Subcutaneous adipose tissue (tissue), 4 donors: ENCODE measurements around the gene CXXC1. TPM values are rescaled to one million over a fixed set of nuclear protein-coding genes. Genes with fewer than 3 reads are reported as not detected.

Experiments used
- total RNA-seq, 4 donors: library from RNA; depleted of rRNA; stranded (reverse); fragments of >200 nt; gene quantifications; one replicate each; pipeline ENCODE4 v1.1.0, GENCODE V29; 2016
- TF ChIP-seq, protein P1 (sequence below): fragments of 450-650 bp; IDR thresholded peaks from one replicate; pipeline ENCODE4 v1.5.1; 2016; ENCODE audit warnings: low read depth, mild to moderate bottlenecking, control low read depth, antibody characterized with exemption, moderate library complexity

CXXC1 gene
- total RNA-seq, 4 donors from 2014 or later: 33.6 to 85.9 (median 42.8) TPM

DNA sequence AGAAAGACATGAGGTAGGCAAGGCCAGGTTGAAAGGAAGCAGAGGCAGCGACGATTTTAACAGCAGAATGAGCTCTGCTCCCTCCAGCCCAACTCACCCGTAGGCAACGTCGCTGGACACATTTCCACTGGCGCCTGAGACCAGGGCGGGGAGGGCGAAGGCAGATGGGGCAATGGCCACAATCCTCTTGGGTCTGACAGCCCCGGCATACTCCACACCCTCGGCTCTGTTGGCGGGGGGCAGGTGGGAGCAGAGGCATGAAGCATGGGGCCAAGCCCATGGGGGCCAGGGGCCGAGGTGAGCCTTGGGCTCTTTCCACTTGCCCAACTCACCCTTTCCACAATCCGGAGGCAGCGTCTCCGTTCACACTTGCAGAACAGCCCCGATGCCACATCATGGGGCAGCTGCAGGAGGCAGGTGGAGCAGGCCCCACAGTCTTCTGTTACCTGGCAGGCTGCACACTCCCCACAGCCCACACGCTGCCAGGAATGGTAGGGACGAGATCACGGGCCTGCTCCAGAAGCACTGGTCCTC, 11.9 kb downstream of the CXXC1 start:
- TF ChIP-seq, protein P1, sequence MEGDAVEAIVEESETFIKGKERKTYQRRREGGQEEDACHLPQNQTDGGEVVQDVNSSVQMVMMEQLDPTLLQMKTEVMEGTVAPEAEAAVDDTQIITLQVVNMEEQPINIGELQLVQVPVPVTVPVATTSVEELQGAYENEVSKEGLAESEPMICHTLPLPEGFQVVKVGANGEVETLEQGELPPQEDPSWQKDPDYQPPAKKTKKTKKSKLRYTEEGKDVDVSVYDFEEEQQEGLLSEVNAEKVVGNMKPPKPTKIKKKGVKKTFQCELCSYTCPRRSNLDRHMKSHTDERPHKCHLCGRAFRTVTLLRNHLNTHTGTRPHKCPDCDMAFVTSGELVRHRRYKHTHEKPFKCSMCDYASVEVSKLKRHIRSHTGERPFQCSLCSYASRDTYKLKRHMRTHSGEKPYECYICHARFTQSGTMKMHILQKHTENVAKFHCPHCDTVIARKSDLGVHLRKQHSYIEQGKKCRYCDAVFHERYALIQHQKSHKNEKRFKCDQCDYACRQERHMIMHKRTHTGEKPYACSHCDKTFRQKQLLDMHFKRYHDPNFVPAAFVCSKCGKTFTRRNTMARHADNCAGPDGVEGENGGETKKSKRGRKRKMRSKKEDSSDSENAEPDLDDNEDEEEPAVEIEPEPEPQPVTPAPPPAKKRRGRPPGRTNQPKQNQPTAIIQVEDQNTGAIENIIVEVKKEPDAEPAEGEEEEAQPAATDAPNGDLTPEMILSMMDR: no peak

DNA sequence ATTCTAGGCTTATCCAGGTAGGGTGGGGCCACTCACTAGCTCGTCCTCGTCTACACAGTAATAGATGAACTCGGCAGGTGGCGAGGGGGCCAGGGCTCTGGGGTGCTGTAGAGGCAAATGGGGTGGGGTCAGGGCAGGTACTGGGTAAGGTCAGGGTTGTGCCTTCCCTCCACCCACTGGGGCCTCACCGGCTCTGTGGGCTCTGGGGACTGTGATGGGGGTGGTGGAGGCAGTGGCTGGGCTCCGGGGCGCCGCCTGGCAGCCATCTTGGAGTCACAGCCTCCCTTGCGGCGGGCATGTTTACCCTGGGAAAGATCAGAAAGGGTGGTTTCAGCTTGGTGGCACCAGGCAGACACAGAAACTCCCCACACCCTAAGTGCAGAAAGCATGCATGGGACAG, 12.6 kb downstream of the CXXC1 start:
- TF ChIP-seq, protein P1: no peak

DNA sequence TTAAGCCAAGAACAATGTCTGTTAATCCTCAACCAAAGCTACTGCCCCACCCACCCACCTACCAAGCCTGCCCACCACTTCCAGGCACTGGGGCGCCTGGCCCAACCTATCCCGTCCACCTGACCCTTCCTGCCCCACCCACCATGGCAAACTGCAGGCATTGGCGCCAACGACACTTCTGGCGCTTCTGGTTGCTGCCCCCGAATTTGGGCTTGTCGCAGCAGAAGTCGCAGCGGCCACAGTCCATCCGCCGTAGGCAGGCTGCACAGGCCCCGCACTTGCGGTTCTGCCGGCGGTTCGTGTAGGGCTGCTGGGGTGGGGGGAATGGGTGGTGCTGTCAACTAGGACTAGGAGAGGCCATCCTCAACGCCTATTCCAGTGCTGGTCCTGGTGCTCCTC, 13.4 kb downstream of the CXXC1 start:
- TF ChIP-seq, protein P1: no peak

DNA sequence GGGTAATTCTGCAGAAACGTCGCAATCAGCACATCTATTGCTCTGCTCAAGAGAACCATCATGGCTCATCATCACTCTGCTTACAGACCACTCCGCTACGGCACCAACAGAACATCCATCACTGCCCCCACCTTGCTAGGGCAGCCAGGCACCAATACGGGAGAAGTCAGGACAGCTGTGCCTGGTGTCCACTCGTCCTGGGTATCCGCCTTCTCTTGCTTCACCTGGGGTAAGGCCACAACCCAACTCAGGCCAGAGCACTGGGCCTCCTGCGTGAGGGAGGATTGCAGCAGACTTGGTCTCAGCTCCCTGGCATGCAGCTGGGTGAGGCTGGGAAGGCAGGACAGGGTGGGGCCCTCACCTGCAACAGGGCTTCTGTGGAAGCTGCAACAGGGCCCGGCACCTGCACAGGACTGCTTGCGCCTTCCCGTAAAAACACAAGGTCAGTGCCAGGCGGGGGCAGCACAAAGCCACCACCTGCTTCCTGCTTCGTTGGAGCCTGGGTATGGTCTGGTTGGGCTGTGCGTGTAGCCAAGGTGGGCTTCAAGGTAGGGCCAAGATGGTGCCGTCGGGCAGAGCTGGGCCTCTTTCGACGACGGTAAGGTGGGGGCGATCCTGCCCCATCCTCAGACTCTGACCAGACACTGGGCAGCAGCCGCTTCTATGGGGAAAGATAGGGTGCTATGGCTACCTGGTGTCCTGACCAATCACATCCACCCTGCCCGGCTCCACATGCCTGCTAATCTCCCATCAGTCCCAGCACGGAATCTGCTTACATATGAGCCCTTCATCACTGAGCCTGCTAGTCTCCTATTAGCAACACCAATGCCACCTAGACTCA, 14.1 kb downstream of the CXXC1 start:
- TF ChIP-seq, protein P1: no peak

DNA sequence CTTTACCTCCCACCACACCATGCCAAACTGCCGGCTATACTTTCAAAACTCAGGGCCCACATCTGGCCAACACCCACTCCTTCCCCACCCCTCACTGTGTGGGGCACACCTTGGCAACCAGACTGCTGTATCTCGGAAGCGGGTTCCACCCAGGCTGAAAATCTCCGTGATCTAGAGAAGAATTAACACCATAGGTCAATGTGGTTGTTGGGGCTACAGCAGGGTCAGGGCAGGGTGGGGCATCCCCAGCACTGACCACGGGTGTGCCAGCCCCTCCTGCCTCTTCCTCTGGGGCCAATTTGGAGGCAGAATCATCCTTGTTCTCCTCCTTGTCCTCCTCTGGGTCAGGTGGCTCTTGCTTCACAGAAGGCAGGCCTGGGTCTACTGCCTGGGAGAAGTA, 14.9 kb downstream of the CXXC1 start:
- TF ChIP-seq, protein P1: no peak

DNA sequence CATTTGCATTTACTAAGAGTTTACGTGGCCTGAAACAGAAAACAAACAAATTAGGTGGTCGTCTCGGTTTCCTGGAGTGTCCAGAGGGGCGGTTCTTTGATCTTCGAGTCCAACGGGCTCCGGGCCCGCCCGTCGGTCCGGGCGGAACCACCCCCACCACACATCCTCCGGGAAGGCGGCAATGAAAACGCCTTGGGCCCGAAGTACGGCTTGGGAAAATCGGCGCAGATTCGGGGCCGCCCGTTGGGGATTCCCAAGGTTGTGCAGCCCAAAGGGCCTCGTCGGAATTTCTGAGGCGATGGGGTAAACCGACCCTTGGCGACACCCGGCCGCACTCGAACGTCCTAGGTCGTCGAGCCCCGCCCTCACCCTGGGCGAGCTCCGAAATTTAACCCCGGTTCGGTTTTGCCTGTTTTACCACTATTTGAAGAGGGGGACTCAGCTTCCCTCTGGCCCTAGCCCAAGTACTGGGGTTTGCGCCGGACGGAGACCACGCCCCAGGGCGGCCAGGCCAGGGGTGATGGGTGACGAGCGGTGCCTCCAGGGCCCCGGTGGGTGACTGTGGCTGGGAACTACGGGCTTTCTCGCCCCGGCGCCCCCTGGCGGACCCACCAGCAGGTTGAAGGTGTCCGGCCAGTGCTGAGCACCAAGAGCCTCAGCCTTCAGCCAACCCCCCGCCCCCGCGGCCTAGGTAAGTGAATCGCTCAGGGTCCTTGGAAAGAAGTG, 19.3 kb downstream of the CXXC1 start:
- TF ChIP-seq, protein P1: no peak

DNA sequence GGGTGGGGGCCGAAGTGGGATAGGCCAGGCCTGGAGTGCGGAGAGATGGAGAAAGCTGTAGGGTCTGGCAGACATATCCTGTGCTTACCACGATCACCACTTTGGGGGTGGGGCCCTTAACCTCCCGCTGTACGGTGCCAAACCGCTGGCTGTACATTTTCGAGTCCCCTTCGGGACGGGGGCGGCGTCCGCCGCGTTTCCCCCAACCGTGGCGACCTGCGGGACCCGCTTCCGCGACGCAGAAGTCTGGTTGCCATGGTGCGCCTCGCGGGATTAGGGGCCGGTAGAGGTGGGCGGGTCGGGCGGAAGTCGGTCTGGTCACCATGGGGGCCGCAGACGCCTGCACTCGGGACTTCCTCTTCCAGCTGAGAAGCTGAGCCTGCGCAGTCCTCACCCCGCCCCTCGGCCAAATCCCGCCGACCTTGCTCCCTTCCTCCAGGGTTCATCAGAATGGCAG, 21.2 kb downstream of the CXXC1 start, which contains the start of gene CFAP53:
Gene CFAP53, minus strand, starts transcription at position 248 of the 457 bp plus-strand sequence. Its CDS starts 91 bp downstream, at position 157.
- TF ChIP-seq, protein P1: no peak
